K562 (cell line): ENCODE results near the gene IPP. TPM values are rescaled to one million over a fixed set of nuclear protein-coding genes. Genes with fewer than 3 reads are reported as not detected.

Source experiments
- ATF1 ChIP-seq, 2 experiments: fragments of 450-650 bp in 1 of 2; IDR thresholded peaks; 2 replicates each; pipeline ENCODE4 v1.6.1; 2016; ENCODE audit warnings: missing compliant biosample characterization in 1 of 2, missing genetic modification characterization in 1 of 2
- CBX1 ChIP-seq: sonication (generic); IDR thresholded peaks from 2 replicates; pipeline ENCODE4 v1.6.1; 2016; ENCODE audit warnings: antibody characterized with exemption, low read depth, mild to moderate bottlenecking
- MAZ ChIP-seq, 2 experiments: fragments of 450-650 bp in 1 of 2; sonication (generic) in 1 of 2; formaldehyde crosslinking; IDR thresholded peaks in 1 of 2; conservative IDR thresholded peaks in 1 of 2; 2 replicates each; pipeline versions ENCODE4 v1.4.0 to v1.5.0; 2020; ENCODE audit warnings: mild to moderate bottlenecking in 1 of 2, missing genetic modification reagents in 1 of 2
- MCM2 ChIP-seq: fragments of 450-650 bp; IDR thresholded peaks from 2 replicates; pipeline ENCODE4 v1.6.1; 2017; ENCODE audit warnings: low read depth, mild to moderate bottlenecking
- MXI1 ChIP-seq: IDR thresholded peaks from 2 replicates; pipeline ENCODE4 v1.6.1; 2011; ENCODE audit warnings: low read depth, mild to moderate bottlenecking, improper control_type of control experiment, low read length
- NELFE ChIP-seq: IDR thresholded peaks from 2 replicates; pipeline ENCODE4 v1.6.1; 2011; ENCODE audit warnings: mild to moderate bottlenecking; ENCODE audit not compliant: insufficient read depth, insufficient read length
- NR2C1 ChIP-seq, 2 experiments: fragments of 450-650 bp; IDR thresholded peaks; 2 replicates each; pipeline ENCODE4 v1.6.1; 2017; ENCODE audit warnings: mild to moderate bottlenecking in 2 of 2, antibody characterized with exemption in 1 of 2, inconsistent platforms in 1 of 2, missing compliant biosample characterization in 1 of 2, missing genetic modification characterization in 1 of 2
- PTBP1 ChIP-seq: fragments of 200-400 bp; formaldehyde crosslinking; IDR thresholded peaks from 2 replicates; pipeline ENCODE4 v1.6.1; 2017; ENCODE audit warnings: low read depth, low read length
- PYGO2 ChIP-seq: fragments of 450-650 bp; IDR thresholded peaks from 2 replicates; pipeline ENCODE4 v1.6.1; 2016; ENCODE audit warnings: mild to moderate bottlenecking, missing genetic modification characterization, moderate library complexity, missing compliant biosample characterization
- SOX6 ChIP-seq: fragments of 450-650 bp; IDR thresholded peaks from 2 replicates; pipeline ENCODE4 v1.6.1; 2014; ENCODE audit warnings: mild to moderate bottlenecking
- TAL1 ChIP-seq: fragments of 450-650 bp; IDR thresholded peaks from 2 replicates; pipeline ENCODE4 v1.6.1; 2016; ENCODE audit warnings: mild to moderate bottlenecking
- TCFL5 ChIP-seq: fragments of 250-450 bp; sonication (Bioruptor Pico); conservative IDR thresholded peaks from 2 replicates; pipeline ENCODE4 v1.6.1; 2021; ENCODE audit warnings: mild to moderate bottlenecking, moderate library complexity, matching md5 sums
- ZBTB8A ChIP-seq: fragments of 450-650 bp; IDR thresholded peaks from 2 replicates; pipeline ENCODE4 v1.6.1; 2018; ENCODE audit warnings: mild to moderate bottlenecking, moderate library complexity; ENCODE audit not compliant: partially characterized antibody
- ZFPM2 ChIP-seq: fragments of 250-450 bp; sonication (Bioruptor Pico); IDR thresholded peaks from 2 replicates; pipeline ENCODE4 v1.5.1; 2022; ENCODE audit warnings: mild to moderate bottlenecking
- ZNF23 ChIP-seq: fragments of 250-450 bp; sonication (Bioruptor Pico); IDR thresholded peaks from 2 replicates; pipeline ENCODE4 v1.4.0; 2020; ENCODE audit warnings: mild to moderate bottlenecking
- ZNF41 ChIP-seq: fragments of 250-450 bp; sonication (Bioruptor Pico); conservative IDR thresholded peaks from 2 replicates; pipeline ENCODE4 v1.4.0; 2020; ENCODE audit warnings: mild to moderate bottlenecking
- ZNF551 ChIP-seq: fragments of 250-450 bp; sonication (Bioruptor Pico); IDR thresholded peaks from 2 replicates; pipeline ENCODE4 v1.5.0; 2021; ENCODE audit warnings: mild to moderate bottlenecking, moderate library complexity
- ZNF589 ChIP-seq: fragments of 200-800 bp; sonication (Bioruptor generic); IDR thresholded peaks from 2 replicates; pipeline ENCODE4 v1.6.1; 2016; ENCODE audit warnings: low read depth, missing genetic modification characterization, missing compliant biosample characterization
- ZNF699 ChIP-seq: fragments of 250-450 bp; sonication (Bioruptor Pico); IDR thresholded peaks from 2 replicates; pipeline ENCODE4 v1.8.0; 2021; ENCODE audit warnings: mild to moderate bottlenecking, moderate library complexity; ENCODE audit not compliant: insufficient replicate concordance
- ZNF76 ChIP-seq: fragments of 250-450 bp; sonication (Bioruptor Pico); IDR thresholded peaks from 2 replicates; pipeline ENCODE4 v1.4.0; 2020; ENCODE audit warnings: mild to moderate bottlenecking, moderate library complexity, borderline replicate concordance
- ZNF766 ChIP-seq: fragments of 200-800 bp; sonication (Bioruptor generic); conservative IDR thresholded peaks from 2 replicates; pipeline ENCODE4 v1.6.1; 2016; ENCODE audit warnings: missing genetic modification characterization, missing compliant biosample characterization
- ZNF79 ChIP-seq: fragments of 250-450 bp; sonication (Bioruptor Pico); IDR thresholded peaks from 2 replicates; pipeline ENCODE4 v1.4.0; 2020; ENCODE audit warnings: low read depth, mild to moderate bottlenecking, moderate library complexity
- ZNF830 ChIP-seq: fragments of 250-450 bp; sonication (Bioruptor Pico); IDR thresholded peaks from 2 replicates; pipeline ENCODE4 v1.5.0; 2021; ENCODE audit warnings: mild to moderate bottlenecking
- ZSCAN32 ChIP-seq: fragments of 450-650 bp; formaldehyde crosslinking; IDR thresholded peaks from 2 replicates; pipeline ENCODE4 v1.4.0; 2020; ENCODE audit warnings: mild to moderate bottlenecking, moderate library complexity
- polyA plus RNA-seq, 8 experiments: library from polyadenylated mRNA; depleted of rRNA in 4 of 8; stranded (reverse) in 5 of 8; unstranded in 3 of 8; fragments of >200 nt; fragmentation: Nextera tagmentation in 2 of 8; fragmentation: Illumina TruSeq in 1 of 8; extraction: Ambion mirVana in 2 of 8; extraction: Trizol in 1 of 8; gene quantifications; 2 replicates each; pipeline versions ENCODE4 v1.2.1 to v1.2.3, GENCODE V29; 2011 to 2014; ENCODE audit warnings: inconsistent platforms in 1 of 8, missing spikeins in 1 of 8
- total RNA-seq, 7 experiments: library from RNA; depleted of rRNA in 6 of 7; stranded (reverse); fragments of >200 nt in 6 of 7; fragmentation: Illumina TruSeq in 2 of 7; extraction: Trizol in 2 of 7; gene quantifications; 2 replicates each; pipeline versions ENCODE4 v1.2.1 to v1.2.3, GENCODE V29; 2011 to 2021; ENCODE audit warnings: low replicate concordance in 1 of 7
- TF ChIP-seq, protein P1 (sequence below): fragments of 250-450 bp; sonication (Bioruptor Pico); IDR thresholded peaks from 2 replicates; pipeline ENCODE4 v1.8.0; 2021; ENCODE audit warnings: moderate library complexity, mild to moderate bottlenecking, inconsistent platforms
- TF ChIP-seq, protein P2 (sequence below), 2 experiments: fragments of 450-650 bp; IDR thresholded peaks; 2 replicates each; pipeline ENCODE4 v1.6.1; 2016
- TF ChIP-seq, protein P3 (sequence below): fragments of 450-650 bp; IDR thresholded peaks from 2 replicates; pipeline ENCODE4 v1.6.1; 2018; ENCODE audit warnings: mild to moderate bottlenecking, low read depth; ENCODE audit not compliant: partially characterized antibody

Gene IPP
- total and polyA plus RNA-seq, 9 of the 15 experiments (the other 6 are each of a cell fraction or from before 2014, with no cell fraction given), result 6.9 to 15.1 (median 9.7) TPM

DNA sequence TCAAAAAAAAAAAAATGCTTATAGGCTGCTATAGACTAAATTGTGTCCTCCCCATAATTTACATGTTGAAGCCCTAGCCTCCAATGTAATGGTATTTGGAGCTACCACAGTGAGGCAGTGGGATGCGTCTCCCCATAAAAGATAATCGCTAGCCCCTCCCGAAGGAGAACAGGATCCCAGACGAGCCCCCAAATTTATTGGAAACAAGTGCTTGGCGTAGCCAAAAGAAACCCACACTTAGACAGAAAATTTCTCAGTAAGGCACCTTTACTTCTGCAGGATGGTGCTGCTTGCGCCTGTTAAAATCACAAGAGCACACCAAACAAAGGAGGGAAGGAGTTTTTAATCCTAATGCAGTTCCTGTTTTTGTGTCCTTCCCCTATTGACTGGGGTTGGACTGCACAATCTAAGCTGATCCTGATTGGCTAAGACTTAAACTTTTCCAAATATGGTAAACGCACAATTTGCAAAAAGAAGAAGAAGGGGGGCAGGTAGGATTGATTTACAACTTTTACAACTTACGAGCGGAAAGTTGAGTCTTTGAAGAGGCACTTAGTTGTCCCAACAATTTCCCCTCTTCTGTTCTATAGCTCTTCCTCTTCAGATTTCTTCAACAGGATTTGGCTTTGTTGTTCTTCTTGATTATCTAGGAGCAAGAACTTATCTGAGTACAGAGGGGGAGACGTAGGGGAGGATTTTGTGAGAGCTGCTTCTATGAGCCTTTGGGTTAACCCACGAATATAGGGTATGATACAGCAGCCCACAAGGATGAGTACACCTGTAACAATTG, 3.0 kb upstream of the IPP start (continued):
- peak; percentile 60; the same call in 1 of the 2 replicates for TF ChIP-seq ZNF766 (CRISPR knock-in tag)
- TF ChIP-seq TCFL5 (CRISPR knock-in tag), result no peak
- TF ChIP-seq SOX6, result peak; percentile 71; the same call in 1 of the 2 replicates
- no peak for TF ChIP-seq MCM2
- no peak for TF ChIP-seq TAL1
- no peak for TF ChIP-seq ZNF699 (CRISPR knock-in tag)
- TF ChIP-seq, protein P1, sequence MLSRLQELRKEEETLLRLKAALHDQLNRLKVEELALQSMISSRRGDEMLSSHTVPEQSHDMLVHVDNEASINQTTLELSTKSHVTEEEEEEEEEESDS (CRISPR knock-in tag), result no peak
- TF ChIP-seq ZNF23 (CRISPR knock-in tag), result no peak
- TF ChIP-seq ZBTB8A, result no peak
- TF ChIP-seq, protein P2, sequence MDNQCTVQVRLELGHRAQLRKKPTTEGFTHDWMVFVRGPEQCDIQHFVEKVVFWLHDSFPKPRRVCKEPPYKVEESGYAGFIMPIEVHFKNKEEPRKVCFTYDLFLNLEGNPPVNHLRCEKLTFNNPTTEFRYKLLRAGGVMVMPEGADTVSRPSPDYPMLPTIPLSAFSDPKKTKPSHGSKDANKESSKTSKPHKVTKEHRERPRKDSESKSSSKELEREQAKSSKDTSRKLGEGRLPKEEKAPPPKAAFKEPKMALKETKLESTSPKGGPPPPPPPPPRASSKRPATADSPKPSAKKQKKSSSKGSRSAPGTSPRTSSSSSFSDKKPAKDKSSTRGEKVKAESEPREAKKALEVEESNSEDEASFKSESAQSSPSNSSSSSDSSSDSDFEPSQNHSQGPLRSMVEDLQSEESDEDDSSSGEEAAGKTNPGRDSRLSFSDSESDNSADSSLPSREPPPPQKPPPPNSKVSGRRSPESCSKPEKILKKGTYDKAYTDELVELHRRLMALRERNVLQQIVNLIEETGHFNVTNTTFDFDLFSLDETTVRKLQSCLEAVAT (IDR thresholded peaks at IDR 0.05), result peak in 1 of 2 experiments; percentile 32; a peak in 1 of 4 replicates
- TF ChIP-seq NELFE, result no peak
- no peak for TF ChIP-seq MXI1
- no peak for TF ChIP-seq CBX1
- TF ChIP-seq ZNF551 (CRISPR knock-in tag), result no peak
- TF ChIP-seq, protein P3, sequence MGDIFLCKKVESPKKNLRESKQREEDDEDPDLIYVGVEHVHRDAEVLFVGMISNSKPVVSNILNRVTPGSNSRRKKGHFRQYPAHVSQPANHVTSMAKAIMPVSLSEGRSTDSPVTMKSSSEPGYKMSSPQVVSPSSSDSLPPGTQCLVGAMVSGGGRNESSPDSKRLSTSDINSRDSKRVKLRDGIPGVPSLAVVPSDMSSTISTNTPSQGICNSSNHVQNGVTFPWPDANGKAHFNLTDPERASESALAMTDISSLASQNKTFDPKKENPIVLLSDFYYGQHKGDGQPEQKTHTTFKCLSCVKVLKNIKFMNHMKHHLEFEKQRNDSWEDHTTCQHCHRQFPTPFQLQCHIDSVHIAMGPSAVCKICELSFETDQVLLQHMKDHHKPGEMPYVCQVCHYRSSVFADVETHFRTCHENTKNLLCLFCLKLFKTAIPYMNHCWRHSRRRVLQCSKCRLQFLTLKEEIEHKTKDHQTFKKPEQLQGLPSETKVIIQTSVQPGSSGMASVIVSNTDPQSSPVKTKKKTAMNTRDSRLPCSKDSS, result no peak
- no peak for TF ChIP-seq ZSCAN32
- TF ChIP-seq ZFPM2 (CRISPR knock-in tag), result no peak
- no peak for TF ChIP-seq ZNF79 (CRISPR knock-in tag)
- peak in 1 of 2 experiments; percentile 29; a peak in 2 of 4 replicates for TF ChIP-seq MAZ (CRISPR knock-in tag; conservative IDR thresholded peaks at IDR 0.05 in 1 of 2, IDR thresholded peaks at IDR 0.05 in 1 of 2)
- TF ChIP-seq ATF1 (CRISPR knock-in tag; IDR thresholded peaks at IDR 0.05), result no peak
- peak; percentile 32; the same call in 1 of the 2 replicates for TF ChIP-seq ATF1 (tag; IDR thresholded peaks at IDR 0.05)
- TF ChIP-seq ZNF76 (CRISPR knock-in tag), result no peak
- TF ChIP-seq NR2C1 (IDR thresholded peaks at IDR 0.05), result no peak; the same call in 1 of the 2 replicates
- peak; percentile 11; the same call in 1 of the 2 replicates for TF ChIP-seq NR2C1 (tag; IDR thresholded peaks at IDR 0.05)
- no peak for TF ChIP-seq ZNF830 (CRISPR knock-in tag)
- TF ChIP-seq ZNF589 (CRISPR knock-in tag), result peak; percentile 43; the same call in 1 of the 2 replicates
- no peak for TF ChIP-seq PTBP1
- TF ChIP-seq PYGO2 (tag), result no peak
- TF ChIP-seq ZNF41 (CRISPR knock-in tag), result no peak
